HepG2 (cell line): ENCODE measurements around the gene AGER. TPM values are rescaled to one million over a fixed set of nuclear protein-coding genes. Genes with fewer than 3 reads are reported as not detected.

ENCODE experiments used
- ARHGAP35 ChIP-seq: sonication (generic); formaldehyde crosslinking; IDR thresholded peaks from 2 replicates; pipeline ENCODE4 v1.9.0; 2022; ENCODE audit warnings: mild to moderate bottlenecking, inconsistent platforms, moderate library complexity, missing genetic modification reagents, borderline replicate concordance
- ATF7 ChIP-seq, 2 experiments: fragments of 450-650 bp in 1 of 2; sonication (generic) in 1 of 2; formaldehyde crosslinking in 1 of 2; IDR thresholded peaks; 2 replicates each; pipeline versions ENCODE4 v1.4.0 to v1.6.1; 2016 to 2020; ENCODE audit warnings: antibody characterized with exemption in 1 of 2, mild to moderate bottlenecking in 1 of 2, missing genetic modification reagents in 1 of 2
- GATAD2A ChIP-seq: IDR thresholded peaks from 2 replicates; pipeline ENCODE4 v1.6.1; 2016
- JARID2 ChIP-seq: sonication (generic); formaldehyde crosslinking; IDR thresholded peaks from 2 replicates; pipeline ENCODE4 v1.8.1; 2023; ENCODE audit warnings: missing genetic modification reagents, inconsistent platforms; ENCODE audit not compliant: insufficient replicate concordance
- JUND ChIP-seq: sonication (generic); formaldehyde crosslinking; IDR thresholded peaks from 2 replicates; pipeline ENCODE4 v1.8.0; 2022; ENCODE audit warnings: mild to moderate bottlenecking, missing genetic modification reagents
- KDM3A ChIP-seq: IDR thresholded peaks from 2 replicates; pipeline ENCODE4 v1.6.1; 2018; ENCODE audit warnings: low read depth, missing compliant biosample characterization
- SMARCE1 ChIP-seq: fragments of 450-650 bp; IDR thresholded peaks from 2 replicates; pipeline ENCODE4 v1.6.1; 2017; ENCODE audit warnings: borderline replicate concordance
- SUZ12 ChIP-seq: fragments of 150-350 bp; IDR thresholded peaks from 2 replicates; pipeline ENCODE4 v1.6.1; 2014; ENCODE audit warnings: low read depth, low read length
- TOPORS ChIP-seq: sonication (generic); formaldehyde crosslinking; IDR thresholded peaks from 2 replicates; pipeline ENCODE4 v1.8.0; 2023; ENCODE audit warnings: mild to moderate bottlenecking, missing genetic modification reagents
- ZNF207 ChIP-seq: fragments of 450-650 bp; IDR thresholded peaks from 2 replicates; pipeline ENCODE4 v1.6.1; 2016; ENCODE audit warnings: antibody characterized with exemption, borderline replicate concordance
- ZNF549 ChIP-seq: sonication (generic); formaldehyde crosslinking; IDR thresholded peaks from 2 replicates; pipeline ENCODE4 v1.5.0; 2020; ENCODE audit warnings: missing genetic modification reagents
- ZNF766 ChIP-seq: sonication (generic); formaldehyde crosslinking; IDR thresholded peaks from 2 replicates; pipeline ENCODE4 v1.5.0; 2020; ENCODE audit warnings: missing genetic modification reagents, borderline replicate concordance
- ZNF777 ChIP-seq: sonication (generic); formaldehyde crosslinking; IDR thresholded peaks from 2 replicates; pipeline ENCODE4 v1.4.0; 2020; ENCODE audit warnings: missing genetic modification reagents
- ZNF790 ChIP-seq: sonication (generic); formaldehyde crosslinking; IDR thresholded peaks from 2 replicates; pipeline ENCODE4 v1.8.0; 2022; ENCODE audit warnings: missing genetic modification reagents, mild to moderate bottlenecking, borderline replicate concordance
- polyA plus RNA-seq, 8 experiments: library from polyadenylated mRNA; depleted of rRNA in 3 of 8; stranded (reverse) in 7 of 8; unstranded in 1 of 8; fragments of >200 nt; fragmentation: Illumina TruSeq in 4 of 8; extraction: Trizol in 4 of 8; gene quantifications; 2 replicates each; pipeline versions ENCODE4 v1.2.1 to v1.2.3, GENCODE V29; 2011 to 2016; ENCODE audit warnings: low read depth in 4 of 8, missing spikeins in 1 of 8, mixed read lengths in 1 of 8; ENCODE audit not compliant: insufficient read depth in 1 of 8
- total RNA-seq, 5 experiments: library from RNA; depleted of rRNA; stranded (reverse); fragments of >200 nt; fragmentation: Illumina TruSeq; extraction: Trizol; gene quantifications; 2 replicates each; pipeline ENCODE4 v1.2.3, GENCODE V29; 2016; ENCODE audit warnings: low read depth in 1 of 5
- TF ChIP-seq, protein P1 (sequence below): sonication (generic); formaldehyde crosslinking; IDR thresholded peaks from 2 replicates; pipeline ENCODE4 v1.5.1; 2020; ENCODE audit warnings: missing genetic modification reagents, mild to moderate bottlenecking, borderline replicate concordance
- TF ChIP-seq, protein P2 (sequence below): sonication (generic); formaldehyde crosslinking; IDR thresholded peaks from 2 replicates; pipeline ENCODE4 v1.5.0; 2020; ENCODE audit warnings: mild to moderate bottlenecking, missing genetic modification reagents
- TF ChIP-seq, protein P3 (sequence below): sonication (generic); formaldehyde crosslinking; IDR thresholded peaks from 2 replicates; pipeline ENCODE4 v1.5.0; 2020; ENCODE audit warnings: mild to moderate bottlenecking, missing genetic modification reagents, borderline replicate concordance

AGER gene
- total and polyA plus RNA-seq, 2 of the 13 experiments (the other 11 are each of a cell fraction or from before 2014, with no cell fraction given), result 1.9 to 5.1 TPM

DNA sequence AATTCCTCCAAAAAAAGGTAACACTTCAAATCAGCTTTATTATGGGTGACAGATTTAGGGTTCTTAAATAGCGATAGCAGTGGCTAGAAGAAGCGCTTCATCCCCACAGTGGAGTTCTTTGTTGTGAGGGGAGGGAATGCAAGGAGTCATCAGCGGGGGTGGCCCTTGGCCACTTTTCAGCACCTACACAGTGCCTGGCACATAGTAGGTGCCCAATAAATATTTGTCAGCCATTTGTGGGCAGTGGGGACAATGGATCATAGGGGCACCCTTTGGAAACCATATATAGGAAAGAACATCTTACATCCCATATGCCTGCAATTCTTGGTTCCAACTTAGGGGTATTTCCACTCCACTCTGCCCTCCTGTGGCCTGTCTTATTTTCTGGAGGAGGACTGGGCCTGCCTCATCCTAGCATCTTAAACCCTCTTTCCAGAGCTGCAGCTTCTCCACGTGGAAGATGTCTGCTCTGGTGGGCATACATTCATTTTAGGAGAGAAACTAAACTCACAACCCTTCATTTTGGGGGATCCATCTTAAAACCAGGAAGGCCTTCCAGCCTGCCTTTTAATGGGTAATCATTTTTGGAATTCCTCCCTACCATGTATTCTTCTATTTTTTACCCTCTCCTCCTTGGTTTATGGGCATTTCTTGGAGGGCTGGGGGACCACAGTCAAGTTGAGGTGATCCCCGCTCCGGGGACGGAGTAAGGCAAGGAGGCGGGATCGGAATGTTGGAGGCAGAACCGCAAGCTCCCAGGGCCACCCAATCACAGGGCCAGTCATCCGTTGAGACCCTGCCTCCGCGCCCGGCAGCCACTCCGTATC is 11.0 kb upstream of the AGER start (continued):
- TF ChIP-seq, protein P1, sequence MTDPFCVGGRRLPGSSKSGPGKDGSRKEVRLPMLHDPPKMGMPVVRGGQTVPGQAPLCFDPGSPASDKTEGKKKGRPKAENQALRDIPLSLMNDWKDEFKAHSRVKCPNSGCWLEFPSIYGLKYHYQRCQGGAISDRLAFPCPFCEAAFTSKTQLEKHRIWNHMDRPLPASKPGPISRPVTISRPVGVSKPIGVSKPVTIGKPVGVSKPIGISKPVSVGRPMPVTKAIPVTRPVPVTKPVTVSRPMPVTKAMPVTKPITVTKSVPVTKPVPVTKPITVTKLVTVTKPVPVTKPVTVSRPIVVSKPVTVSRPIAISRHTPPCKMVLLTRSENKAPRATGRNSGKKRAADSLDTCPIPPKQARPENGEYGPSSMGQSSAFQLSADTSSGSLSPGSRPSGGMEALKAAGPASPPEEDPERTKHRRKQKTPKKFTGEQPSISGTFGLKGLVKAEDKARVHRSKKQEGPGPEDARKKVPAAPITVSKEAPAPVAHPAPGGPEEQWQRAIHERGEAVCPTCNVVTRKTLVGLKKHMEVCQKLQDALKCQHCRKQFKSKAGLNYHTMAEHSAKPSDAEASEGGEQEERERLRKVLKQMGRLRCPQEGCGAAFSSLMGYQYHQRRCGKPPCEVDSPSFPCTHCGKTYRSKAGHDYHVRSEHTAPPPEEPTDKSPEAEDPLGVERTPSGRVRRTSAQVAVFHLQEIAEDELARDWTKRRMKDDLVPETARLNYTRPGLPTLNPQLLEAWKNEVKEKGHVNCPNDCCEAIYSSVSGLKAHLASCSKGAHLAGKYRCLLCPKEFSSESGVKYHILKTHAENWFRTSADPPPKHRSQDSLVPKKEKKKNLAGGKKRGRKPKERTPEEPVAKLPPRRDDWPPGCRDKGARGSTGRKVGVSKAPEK (CRISPR knock-in tag), result no peak
- TF ChIP-seq, protein P2, sequence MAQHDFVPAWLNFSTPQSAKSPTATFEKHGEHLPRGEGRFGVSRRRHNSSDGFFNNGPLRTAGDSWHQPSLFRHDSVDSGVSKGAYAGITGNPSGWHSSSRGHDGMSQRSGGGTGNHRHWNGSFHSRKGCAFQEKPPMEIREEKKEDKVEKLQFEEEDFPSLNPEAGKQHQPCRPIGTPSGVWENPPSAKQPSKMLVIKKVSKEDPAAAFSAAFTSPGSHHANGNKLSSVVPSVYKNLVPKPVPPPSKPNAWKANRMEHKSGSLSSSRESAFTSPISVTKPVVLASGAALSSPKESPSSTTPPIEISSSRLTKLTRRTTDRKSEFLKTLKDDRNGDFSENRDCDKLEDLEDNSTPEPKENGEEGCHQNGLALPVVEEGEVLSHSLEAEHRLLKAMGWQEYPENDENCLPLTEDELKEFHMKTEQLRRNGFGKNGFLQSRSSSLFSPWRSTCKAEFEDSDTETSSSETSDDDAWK, result no peak
- no peak for TF ChIP-seq SMARCE1
- peak; percentile 12 for TF ChIP-seq JARID2 (CRISPR knock-in tag)
- TF ChIP-seq, protein P3, sequence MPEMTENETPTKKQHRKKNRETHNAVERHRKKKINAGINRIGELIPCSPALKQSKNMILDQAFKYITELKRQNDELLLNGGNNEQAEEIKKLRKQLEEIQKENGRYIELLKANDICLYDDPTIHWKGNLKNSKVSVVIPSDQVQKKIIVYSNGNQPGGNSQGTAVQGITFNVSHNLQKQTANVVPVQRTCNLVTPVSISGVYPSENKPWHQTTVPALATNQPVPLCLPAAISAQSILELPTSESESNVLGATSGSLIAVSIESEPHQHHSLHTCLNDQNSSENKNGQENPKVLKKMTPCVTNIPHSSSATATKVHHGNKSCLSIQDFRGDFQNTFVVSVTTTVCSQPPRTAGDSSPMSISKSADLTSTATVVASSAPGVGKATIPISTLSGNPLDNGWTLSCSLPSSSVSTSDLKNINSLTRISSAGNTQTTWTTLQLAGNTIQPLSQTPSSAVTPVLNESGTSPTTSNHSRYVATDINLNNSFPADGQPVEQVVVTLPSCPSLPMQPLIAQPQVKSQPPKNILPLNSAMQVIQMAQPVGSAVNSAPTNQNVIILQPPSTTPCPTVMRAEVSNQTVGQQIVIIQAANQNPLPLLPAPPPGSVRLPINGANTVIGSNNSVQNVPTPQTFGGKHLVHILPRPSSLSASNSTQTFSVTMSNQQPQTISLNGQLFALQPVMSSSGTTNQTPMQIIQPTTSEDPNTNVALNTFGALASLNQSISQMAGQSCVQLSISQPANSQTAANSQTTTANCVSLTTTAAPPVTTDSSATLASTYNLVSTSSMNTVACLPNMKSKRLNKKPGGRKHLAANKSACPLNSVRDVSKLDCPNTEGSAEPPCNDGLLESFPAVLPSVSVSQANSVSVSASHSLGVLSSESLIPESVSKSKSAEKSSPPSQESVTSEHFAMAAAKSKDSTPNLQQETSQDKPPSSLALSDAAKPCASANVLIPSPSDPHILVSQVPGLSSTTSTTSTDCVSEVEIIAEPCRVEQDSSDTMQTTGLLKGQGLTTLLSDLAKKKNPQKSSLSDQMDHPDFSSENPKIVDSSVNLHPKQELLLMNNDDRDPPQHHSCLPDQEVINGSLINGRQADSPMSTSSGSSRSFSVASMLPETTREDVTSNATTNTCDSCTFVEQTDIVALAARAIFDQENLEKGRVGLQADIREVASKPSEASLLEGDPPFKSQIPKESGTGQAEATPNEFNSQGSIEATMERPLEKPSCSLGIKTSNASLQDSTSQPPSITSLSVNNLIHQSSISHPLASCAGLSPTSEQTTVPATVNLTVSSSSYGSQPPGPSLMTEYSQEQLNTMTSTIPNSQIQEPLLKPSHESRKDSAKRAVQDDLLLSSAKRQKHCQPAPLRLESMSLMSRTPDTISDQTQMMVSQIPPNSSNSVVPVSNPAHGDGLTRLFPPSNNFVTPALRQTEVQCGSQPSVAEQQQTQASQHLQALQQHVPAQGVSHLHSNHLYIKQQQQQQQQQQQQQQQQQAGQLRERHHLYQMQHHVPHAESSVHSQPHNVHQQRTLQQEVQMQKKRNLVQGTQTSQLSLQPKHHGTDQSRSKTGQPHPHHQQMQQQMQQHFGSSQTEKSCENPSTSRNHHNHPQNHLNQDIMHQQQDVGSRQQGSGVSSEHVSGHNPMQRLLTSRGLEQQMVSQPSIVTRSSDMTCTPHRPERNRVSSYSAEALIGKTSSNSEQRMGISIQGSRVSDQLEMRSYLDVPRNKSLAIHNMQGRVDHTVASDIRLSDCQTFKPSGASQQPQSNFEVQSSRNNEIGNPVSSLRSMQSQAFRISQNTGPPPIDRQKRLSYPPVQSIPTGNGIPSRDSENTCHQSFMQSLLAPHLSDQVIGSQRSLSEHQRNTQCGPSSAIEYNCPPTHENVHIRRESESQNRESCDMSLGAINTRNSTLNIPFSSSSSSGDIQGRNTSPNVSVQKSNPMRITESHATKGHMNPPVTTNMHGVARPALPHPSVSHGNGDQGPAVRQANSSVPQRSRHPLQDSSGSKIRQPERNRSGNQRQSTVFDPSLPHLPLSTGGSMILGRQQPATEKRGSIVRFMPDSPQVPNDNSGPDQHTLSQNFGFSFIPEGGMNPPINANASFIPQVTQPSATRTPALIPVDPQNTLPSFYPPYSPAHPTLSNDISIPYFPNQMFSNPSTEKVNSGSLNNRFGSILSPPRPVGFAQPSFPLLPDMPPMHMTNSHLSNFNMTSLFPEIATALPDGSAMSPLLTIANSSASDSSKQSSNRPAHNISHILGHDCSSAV (CRISPR knock-in tag), result no peak
- no peak for TF ChIP-seq ZNF207
- no peak for TF ChIP-seq JUND (CRISPR knock-in tag)
- no peak for TF ChIP-seq KDM3A (CRISPR knock-in tag)
- TF ChIP-seq GATAD2A (CRISPR knock-in tag), result no peak
- no peak for TF ChIP-seq ATF7 (IDR thresholded peaks at IDR 0.05)
- no peak; the same call in 1 of the 2 replicates for TF ChIP-seq ATF7 (CRISPR knock-in tag; IDR thresholded peaks at IDR 0.05)
- TF ChIP-seq ZNF790 (CRISPR knock-in tag), result peak; percentile 40; the same call in 1 of the 2 replicates
- 0 out of 2 replicates have a peak, but pooled peaks have one; percentile 11 for TF ChIP-seq TOPORS (CRISPR knock-in tag)
- TF ChIP-seq ZNF766 (CRISPR knock-in tag), result no peak
- no peak for TF ChIP-seq ZNF549
- no peak for TF ChIP-seq ZNF777 (CRISPR knock-in tag)
- TF ChIP-seq ARHGAP35 (CRISPR knock-in tag), result no peak
- TF ChIP-seq SUZ12, result no peak
